SW 1271 (cell line): Measurements from ENCODE around the gene C1orf53.

Experiments
- DNase-seq, 2 experiments: peaks; one replicate each; lab custom pipeline; 2025; lab: John Stamatoyannopoulos, UW

Gene C1orf53

GRCh38 chr1:197955486-197956394, 53.3 kb downstream of the C1orf53 start:
- DNase-seq, result no peak
